PC-9 (cell line): ENCODE measurements around the gene FAM3B. TPM values are rescaled to one million over a fixed set of nuclear protein-coding genes. Genes with fewer than 3 reads are reported as not detected.

Experiments
- BruUV-seq: library from RNA; stranded (reverse); fragments of 400-500 nt; replicated peaks from 2 replicates; lab custom pipeline; 2021; lab: Mats Ljungman, UMichigan
- CTCF ChIA-PET: fragments of 300-600 bp; sonication (Branson Sonifier 250); formaldehyde crosslinking; loops from one replicate; lab custom pipeline; 2022; ENCODE audit warnings: antibody characterized with exemption; lab: Charles Lee
- POLR2A ChIA-PET: fragments of 300-600 bp; sonication (Branson Sonifier 250); formaldehyde crosslinking; loops from one replicate; lab custom pipeline; 2022; ENCODE audit warnings: antibody characterized with exemption; ENCODE audit not compliant: unreplicated experiment; lab: Charles Lee
- DNase-seq, 2 experiments: peaks; one replicate each; pipeline versions ENCODE4 v3.0.0 to v3.0.0-alpha.2; 2015 to 2022; ENCODE audit warnings: mixed read lengths in 1 of 2
- H2AFZ ChIP-seq: fragments of 200-600 bp; sonication (generic); 2 replicates; pipeline ENCODE4 v1.8.1; 2017; ENCODE audit warnings: antibody characterized with exemption
- H3F3A ChIP-seq: fragments of 200-600 bp; sonication (generic); 2 replicates; pipeline ENCODE4 v1.8.1; 2017; ENCODE audit warnings: antibody characterized with exemption, mild to moderate bottlenecking, low read depth; ENCODE audit not compliant: insufficient read depth
- H3K27ac ChIP-seq: fragments of 200-600 bp; sonication (generic); 2 replicates; pipeline ENCODE4 v1.6.1; 2016; ENCODE audit warnings: mixed run types
- H3K27me3 ChIP-seq: fragments of 200-600 bp; sonication (generic); 2 replicates; pipeline ENCODE4 v1.6.1; 2016; ENCODE audit warnings: low read depth, mixed run types; ENCODE audit not compliant: insufficient read depth
- H3K36me3 ChIP-seq: fragments of 200-600 bp; sonication (generic); 2 replicates; pipeline ENCODE4 v1.6.1; 2016; ENCODE audit warnings: low read depth, mixed run types
- H3K4me1 ChIP-seq: fragments of 200-600 bp; sonication (generic); replicated peaks from 2 replicates; pipeline ENCODE4 v1.6.1; 2016; ENCODE audit warnings: mixed run types; ENCODE audit not compliant: insufficient read depth
- H3K4me2 ChIP-seq: fragments of 200-600 bp; sonication (generic); 2 replicates; pipeline ENCODE4 v1.6.1; 2017; ENCODE audit warnings: mixed run types
- H3K4me3 ChIP-seq: fragments of 200-600 bp; sonication (generic); 2 replicates; pipeline ENCODE4 v1.6.1; 2016; ENCODE audit warnings: mixed run types
- H3K79me2 ChIP-seq: fragments of 200-600 bp; sonication (generic); 2 replicates; pipeline ENCODE4 v1.6.1; 2017; ENCODE audit warnings: low read depth, mixed run types
- H3K9me2 ChIP-seq: fragments of 200-600 bp; sonication (generic); 2 replicates; pipeline ENCODE4 v1.8.1; 2017; ENCODE audit warnings: mild to moderate bottlenecking; ENCODE audit not compliant: insufficient read depth
- H3K9me3 ChIP-seq: fragments of 200-600 bp; sonication (generic); 2 replicates; pipeline ENCODE4 v1.8.1; 2016; ENCODE audit warnings: low read depth; ENCODE audit not compliant: insufficient read depth
- H4K20me1 ChIP-seq: fragments of 200-600 bp; sonication (generic); 2 replicates; pipeline ENCODE4 v1.8.1; 2017; ENCODE audit not compliant: insufficient read depth
- EZH2 ChIP-seq: fragments of 200-600 bp; sonication (generic); IDR thresholded peaks from 2 replicates; pipeline ENCODE4 v1.8.0; 2017; ENCODE audit warnings: antibody characterized with exemption, low read depth
- intact Hi-C: fragments of 100-400 bp; cut with micrococcal nuclease; formaldehyde crosslinking; loops from one replicate; pipeline ENCODE4 v1.10.0; 2022; ENCODE audit not compliant: unreplicated experiment
- total RNA-seq: library from RNA; stranded (reverse); gene quantifications from 2 replicates; pipeline ENCODE4 v1.2.3, GENCODE V29; 2021
- TF ChIP-seq, protein P1 (sequence below): fragments of 200-600 bp; sonication (generic); conservative IDR thresholded peaks from 2 replicates; pipeline ENCODE4 v1.6.1; 2017; ENCODE audit warnings: mixed run types, antibody characterized with exemption, mild to moderate bottlenecking, moderate library complexity

Gene FAM3B
- total RNA-seq, 1 experiment from 2014 or later, result not detected

DNA sequence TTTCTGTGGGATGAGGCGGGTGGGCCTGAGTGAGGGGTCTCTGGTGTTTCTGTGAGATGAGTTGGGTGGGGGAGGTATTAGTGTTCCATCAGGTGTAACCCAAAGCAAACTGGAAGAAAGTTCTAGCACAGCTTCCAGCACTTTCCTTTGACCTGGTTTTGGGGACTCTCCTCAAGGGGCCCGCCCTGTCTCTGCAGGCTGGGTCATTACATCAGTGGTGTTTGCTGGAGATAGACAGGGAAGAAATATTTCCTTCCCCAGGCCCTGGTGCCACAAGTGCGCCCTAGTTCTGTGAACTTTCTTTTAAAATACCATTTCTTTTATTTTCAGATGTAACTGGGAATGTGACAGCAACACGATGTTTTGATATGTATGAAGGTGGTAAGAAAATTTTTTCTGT is 28.8 kb downstream of the FAM3B start:
- DNase-seq, result no peak
- CTCF ChIA-PET, result no interaction called here

DNA sequence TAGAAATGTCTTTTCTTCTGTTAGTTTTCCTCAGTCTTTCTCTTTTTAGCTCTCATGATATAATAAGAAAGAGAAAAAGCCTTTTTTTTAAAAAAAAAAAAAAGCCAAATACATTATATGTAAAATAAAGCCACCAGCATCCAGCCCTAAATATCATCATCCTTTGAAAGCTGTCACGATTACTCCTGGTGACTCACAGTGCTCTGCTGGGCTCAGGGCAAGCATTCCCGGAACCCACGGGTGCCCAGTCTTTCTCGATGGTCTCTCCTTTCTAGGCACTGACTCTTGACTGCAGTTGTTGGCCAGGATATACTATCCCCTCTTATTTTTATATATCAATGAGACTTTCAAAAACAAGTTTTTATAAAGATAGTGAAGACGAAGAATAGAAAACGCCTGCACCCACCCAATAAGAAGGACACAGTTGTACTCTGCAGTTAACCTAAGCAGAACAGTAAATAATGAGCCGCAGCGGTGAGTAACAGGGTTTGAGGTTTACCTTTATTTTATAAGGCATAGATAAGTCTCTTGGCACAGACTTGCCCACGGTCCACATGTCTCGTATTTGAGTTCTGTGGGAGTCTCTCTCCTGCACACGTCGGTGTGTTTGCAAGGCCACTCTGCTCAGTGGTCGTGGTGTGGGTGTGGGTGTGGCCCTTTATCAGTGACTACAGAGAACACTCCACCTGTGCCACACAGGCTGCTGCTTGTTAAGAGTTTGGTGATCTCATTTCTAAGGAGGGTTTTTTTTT is 29.5 kb downstream of the FAM3B start:
- no peaks in the 10 kb centered on the region for H3K9me2 ChIP-seq
- H3K79me2 ChIP-seq, result no peaks in the 10 kb centered on the region
- POLR2A ChIA-PET, result no interaction called here
- H3K4me1 ChIP-seq, result no peaks in the 10 kb centered on the region
- no peaks in the 10 kb centered on the region for H3K36me3 ChIP-seq
- CTCF ChIA-PET, result no interaction called here
- no peak overlapping the region for H3K27ac ChIP-seq
- BruUV-seq, result no TSS peak
- H3K27me3 ChIP-seq, result no peaks in the 10 kb centered on the region; the same call in 1 of the 2 replicates
- H2AFZ ChIP-seq, result no peak overlapping the region
- H3F3A ChIP-seq, result no peaks in the 10 kb centered on the region
- no peak overlapping the region for H3K4me2 ChIP-seq
- H3K4me3 ChIP-seq, result no peak overlapping the region
- H4K20me1 ChIP-seq, result no peaks in the 10 kb centered on the region
- no peak for DNase-seq
- no peaks in the 10 kb centered on the region for H3K9me3 ChIP-seq
- TF ChIP-seq, protein P1, sequence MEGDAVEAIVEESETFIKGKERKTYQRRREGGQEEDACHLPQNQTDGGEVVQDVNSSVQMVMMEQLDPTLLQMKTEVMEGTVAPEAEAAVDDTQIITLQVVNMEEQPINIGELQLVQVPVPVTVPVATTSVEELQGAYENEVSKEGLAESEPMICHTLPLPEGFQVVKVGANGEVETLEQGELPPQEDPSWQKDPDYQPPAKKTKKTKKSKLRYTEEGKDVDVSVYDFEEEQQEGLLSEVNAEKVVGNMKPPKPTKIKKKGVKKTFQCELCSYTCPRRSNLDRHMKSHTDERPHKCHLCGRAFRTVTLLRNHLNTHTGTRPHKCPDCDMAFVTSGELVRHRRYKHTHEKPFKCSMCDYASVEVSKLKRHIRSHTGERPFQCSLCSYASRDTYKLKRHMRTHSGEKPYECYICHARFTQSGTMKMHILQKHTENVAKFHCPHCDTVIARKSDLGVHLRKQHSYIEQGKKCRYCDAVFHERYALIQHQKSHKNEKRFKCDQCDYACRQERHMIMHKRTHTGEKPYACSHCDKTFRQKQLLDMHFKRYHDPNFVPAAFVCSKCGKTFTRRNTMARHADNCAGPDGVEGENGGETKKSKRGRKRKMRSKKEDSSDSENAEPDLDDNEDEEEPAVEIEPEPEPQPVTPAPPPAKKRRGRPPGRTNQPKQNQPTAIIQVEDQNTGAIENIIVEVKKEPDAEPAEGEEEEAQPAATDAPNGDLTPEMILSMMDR, result no peak
- TF ChIP-seq EZH2, result no peak
- intact Hi-C loops, result no loop called here

More for the DNA sequence above, 28.8 kb downstream of the FAM3B start:
- Histone ChIP-seq H3K36me3 (no peaks in the 10 kb centered on the region), H3K4me1 (no peaks in the 10 kb centered on the region), H3K9me2 (no peaks in the 10 kb centered on the region), H2AFZ (no peak overlapping the region), H4K20me1 (no peaks in the 10 kb centered on the region), H3F3A (no peaks in the 10 kb centered on the region), H3K4me2 (no peak overlapping the region), H3K4me3 (no peak overlapping the region), H3K27me3 (no peaks in the 10 kb centered on the region; the same call in 1 of the 2 replicates), H3K79me2 (no peaks in the 10 kb centered on the region), H3K27ac (no peak overlapping the region), H3K9me3 (no peaks in the 10 kb centered on the region)
- TF ChIP-seq, protein P1, result no peak
- no peak for TF ChIP-seq EZH2
- no TSS peak for BruUV-seq
- POLR2A ChIA-PET, result no interaction called here
- intact Hi-C loops, result no loop called here

DNA sequence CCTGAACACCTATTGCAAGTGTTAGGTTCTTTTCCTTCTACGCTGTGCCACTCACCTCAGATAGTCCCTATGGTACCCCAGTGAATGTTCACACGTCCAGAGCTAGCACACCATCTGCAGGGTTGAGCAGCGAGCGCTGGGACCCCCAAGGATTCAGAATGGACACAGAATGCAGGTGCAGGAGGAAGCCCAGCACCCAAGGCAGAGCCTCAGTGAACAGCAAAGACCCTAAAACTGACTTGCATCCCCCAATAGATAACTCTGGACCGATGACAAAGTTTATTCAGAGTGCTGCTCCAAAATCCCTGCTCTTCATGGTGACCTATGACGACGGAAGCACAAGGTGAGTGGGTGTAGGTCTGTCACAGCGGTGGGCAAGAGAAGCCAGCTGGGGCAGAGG is 30.2 kb downstream of the FAM3B start:
- Histone ChIP-seq H3K9me2 (no peaks in the 10 kb centered on the region), H3K27me3 (no peaks in the 10 kb centered on the region; the same call in 1 of the 2 replicates), H3K27ac (no peak overlapping the region), H3F3A (no peaks in the 10 kb centered on the region), H3K36me3 (no peaks in the 10 kb centered on the region), H3K4me1 (no peaks in the 10 kb centered on the region), H2AFZ (no peak overlapping the region), H3K4me2 (no peak overlapping the region), H3K9me3 (no peaks in the 10 kb centered on the region), H3K4me3 (no peak overlapping the region), H3K79me2 (no peaks in the 10 kb centered on the region), H4K20me1 (no peaks in the 10 kb centered on the region)
- intact Hi-C loops, result no loop called here
- ChIA-PET CTCF (no interaction called here), POLR2A (no interaction called here)
- BruUV-seq, result no TSS peak
- TF ChIP-seq EZH2, result no peak
- TF ChIP-seq, protein P1, result no peak
- no peak for DNase-seq
